HG02885 (cell line): Measurements from ENCODE around the gene HEXIM1.

Experiments used
- ATAC-seq: cut with Tn5 transposase; IDR thresholded peaks from one replicate; pipeline ENCODE4 v1.9.1; 2021; ENCODE audit warnings: mild to moderate bottlenecking; ENCODE audit not compliant: unreplicated experiment, poor library complexity

The HEXIM1 gene, protein sequence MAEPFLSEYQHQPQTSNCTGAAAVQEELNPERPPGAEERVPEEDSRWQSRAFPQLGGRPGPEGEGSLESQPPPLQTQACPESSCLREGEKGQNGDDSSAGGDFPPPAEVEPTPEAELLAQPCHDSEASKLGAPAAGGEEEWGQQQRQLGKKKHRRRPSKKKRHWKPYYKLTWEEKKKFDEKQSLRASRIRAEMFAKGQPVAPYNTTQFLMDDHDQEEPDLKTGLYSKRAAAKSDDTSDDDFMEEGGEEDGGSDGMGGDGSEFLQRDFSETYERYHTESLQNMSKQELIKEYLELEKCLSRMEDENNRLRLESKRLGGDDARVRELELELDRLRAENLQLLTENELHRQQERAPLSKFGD

DNA sequence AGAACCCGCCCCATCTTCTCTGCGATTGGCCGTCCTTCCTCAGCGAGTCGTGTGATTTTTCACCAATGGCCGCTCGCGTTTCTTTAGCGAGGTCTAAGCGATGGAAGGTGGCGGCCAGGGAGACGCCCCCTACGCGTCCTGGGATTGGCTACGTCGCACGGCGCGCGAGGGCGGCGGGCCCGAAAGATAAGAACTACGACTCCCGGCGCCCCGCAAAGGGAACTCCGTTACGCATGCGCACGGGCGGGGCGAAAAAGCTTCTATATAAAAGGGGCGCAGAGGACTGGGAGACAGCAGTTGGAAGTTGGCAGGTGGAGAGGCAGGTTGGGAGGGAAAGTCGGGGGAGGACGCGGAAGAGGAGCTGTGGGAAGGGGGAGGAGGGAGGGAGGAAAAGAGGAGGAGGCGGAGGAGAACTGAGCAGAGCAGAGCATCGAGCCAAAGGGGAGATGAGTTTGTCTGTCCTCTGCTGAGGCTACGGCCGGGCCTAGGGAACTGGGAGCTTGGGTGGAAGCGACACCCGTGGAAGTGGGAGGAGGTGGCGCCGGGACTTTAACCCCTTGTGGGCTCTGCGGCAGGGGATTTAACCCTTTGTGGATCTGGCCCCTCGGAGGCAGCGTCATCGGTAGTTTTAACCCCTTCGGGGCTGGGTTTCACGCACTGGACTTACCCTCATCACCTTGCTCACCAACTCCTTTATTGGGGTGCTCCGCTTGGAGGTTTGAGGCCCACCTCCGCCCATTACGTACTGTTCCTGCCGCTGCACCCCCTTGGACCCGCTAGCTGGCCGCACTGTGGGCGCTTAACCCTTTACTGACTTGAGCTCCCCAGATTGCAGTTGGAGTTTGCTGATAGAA lies at the start of gene HEXIM1:
HEXIM1 (plus strand) TSS at position 293 of the 854 bp plus-strand sequence. CDS start 716 bp downstream, outside the sequence.
- ATAC-seq, result peak; percentile 70

DNA sequence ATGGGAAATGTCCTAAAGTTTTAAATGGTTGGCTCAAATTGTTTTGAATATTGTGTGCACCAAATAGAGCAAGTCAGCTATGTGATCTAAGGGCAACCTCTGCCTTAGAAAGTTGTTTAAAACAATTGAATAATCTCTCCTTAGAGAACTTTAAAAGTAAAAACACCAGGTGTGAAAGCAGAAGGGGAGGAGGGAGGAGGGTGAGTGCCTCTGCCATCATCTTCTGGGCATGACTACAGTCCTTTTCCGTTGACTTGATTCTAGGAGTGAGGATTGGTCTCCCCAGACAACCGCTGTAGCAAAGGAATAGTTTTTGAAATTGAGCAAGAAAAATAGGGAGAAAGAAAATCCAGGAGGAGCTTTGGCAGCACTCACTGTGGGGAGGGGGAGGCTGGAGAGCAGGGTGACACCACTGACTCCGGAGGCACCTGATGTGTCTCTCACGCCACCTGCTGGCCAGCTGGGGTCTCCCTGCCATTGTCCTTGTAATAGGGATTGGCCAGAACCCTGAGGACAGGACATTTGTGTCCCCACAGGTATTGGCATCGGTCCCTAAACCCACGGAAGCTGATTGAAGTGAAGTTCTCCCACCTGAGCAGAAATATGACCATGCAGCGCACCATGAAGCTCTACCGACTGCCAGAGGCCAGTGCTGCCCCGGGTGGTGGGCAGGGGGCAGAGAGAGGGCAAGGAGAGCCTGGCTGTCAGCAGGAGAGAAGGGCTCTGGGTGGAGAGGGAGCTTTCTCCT lies 49.2 kb upstream of the HEXIM1 start:
- no peak for ATAC-seq

DNA sequence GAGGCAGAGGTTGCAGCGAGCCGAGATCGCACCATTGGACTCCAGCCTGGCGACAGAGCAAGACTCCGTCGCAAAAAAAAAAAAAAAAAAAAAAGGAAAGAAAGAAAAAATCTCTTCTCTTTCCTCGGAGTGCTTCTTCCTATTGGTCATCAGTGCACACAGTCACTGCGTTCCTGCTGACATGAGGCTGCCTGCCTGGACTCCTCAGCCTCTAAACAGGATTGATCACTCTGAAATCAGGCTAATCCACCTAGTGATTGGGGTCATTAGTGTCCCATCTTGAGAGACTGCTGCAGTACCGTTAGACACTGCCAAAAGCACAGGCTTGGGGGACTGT lies 46.8 kb upstream of the HEXIM1 start:
- no peak for ATAC-seq

DNA sequence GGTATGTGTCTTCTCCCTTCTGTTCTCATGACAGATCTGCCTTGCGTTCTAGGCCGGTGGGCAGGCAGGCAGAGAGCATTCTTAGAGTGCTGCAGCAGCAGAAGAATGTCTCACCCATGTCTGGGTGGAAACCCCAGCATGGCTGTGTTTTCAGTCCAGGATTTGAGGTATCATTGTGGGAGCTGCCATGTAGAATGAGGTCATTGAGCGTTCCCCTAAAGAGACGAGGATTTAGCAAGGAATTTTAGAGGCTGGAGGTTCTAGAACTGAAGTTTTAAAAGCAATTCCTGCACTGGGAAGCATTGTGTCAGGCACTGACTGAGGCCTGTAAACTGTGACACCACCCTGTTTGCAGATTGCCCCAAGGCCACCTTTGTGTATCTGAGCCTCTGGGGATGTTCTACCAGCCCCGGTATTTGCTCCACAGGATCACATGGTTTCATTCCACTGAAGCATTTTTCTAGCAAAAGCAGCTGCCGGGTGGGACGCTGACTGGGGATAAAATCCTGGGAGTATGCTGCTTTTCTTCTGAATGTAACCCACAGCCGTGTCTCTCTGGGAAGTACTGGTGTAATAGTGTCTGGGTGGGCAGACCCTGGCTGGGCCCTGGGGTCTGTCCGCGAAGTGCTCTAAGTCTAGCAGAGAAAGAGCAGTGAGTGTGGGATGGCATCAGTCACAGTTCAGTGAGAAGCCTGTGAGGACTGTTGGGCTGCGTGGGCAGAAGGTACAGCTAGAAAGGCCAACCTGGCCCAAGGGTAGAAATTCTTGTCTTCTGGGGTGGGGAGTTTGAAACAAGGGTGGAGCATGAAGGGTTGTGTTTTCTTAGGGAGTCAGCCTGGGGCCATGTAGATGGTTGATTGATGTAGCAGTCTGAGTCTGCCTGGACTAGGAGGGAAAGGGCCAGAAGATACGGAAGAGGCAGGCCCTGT lies 46.1 kb upstream of the HEXIM1 start:
- ATAC-seq, result no peak

DNA sequence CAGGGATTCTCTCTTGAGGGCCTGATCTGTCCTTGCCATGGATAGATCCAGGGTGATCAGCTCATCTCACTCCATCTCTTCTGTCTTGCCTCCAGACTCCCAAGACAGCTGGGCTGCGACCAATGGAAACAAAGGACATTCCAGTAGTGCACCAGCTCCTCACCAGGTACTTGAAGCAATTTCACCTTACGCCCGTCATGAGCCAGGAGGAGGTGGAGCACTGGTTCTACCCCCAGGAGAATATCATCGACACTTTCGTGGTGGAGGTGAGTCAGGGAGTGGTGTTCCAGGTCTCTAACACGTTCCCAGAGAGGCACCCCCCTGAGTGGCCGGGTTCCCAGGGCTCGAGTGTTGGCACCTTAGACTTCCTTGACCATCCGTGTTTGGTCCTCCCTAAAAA lies 45.4 kb upstream of the HEXIM1 start:
- ATAC-seq, result no peak

DNA sequence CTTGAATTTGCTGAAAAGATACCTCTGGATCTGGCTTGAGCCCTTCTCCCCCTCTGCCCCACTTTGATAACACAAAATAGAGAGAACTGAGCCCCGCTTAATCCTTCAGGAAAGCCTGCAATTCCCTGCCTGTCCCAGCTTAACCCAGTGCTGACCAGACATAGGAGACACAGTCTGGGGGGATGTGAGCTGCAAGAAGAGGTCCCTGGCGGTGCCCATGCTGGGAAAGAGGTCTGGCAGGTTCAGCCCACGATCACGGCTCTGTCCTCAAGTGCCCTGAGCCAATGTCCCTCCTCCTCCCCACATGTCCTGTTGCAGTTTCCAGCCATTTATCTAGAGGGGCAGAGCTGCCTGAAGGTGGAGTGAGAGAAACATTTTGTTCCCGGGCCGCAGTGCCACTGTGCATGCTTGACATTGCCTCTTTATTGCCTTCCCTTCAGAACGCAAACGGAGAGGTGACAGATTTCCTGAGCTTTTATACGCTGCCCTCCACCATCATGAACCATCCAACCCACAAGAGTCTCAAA lies 44.9 kb upstream of the HEXIM1 start:
- no peak for ATAC-seq

DNA sequence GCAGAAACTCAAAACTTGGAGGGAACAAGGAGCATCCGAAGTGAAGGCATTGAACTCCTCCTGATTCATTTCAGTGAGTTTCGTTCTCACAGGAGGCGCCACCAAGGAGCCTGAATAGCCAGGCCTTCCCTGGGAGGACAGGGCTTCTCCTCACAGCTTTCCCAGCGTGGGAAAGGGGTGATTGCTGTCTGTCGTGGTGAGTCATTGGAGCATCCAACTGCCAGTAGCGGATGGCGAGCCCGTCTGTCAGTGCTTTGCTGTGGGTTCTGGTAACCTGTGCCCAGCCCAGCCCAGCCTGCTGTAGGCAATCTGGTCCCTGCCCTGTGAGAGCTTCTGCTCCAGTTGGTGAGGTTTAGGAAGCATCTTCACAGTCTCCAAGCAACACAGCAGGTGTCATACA lies 44.2 kb upstream of the HEXIM1 start:
- ATAC-seq, result no peak

DNA sequence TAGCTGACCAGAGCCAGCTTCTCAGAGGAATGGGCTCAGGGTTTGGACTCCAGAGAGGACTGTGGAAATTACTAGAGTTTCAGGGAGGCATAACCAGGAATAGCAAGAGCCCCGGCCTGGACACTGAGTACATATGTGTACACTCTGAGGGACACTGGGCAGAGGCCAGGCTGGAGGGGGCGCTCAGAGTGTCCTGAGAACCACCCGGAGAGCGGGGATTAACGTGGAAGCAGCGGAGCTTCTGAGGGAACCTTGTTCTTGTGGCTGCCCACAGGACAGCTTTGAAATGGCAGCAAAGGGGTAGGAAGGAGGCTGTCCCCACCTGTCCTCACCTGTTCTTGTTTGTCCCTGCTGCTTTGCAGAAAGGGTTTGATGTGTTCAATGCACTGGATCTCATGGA lies 43.8 kb upstream of the HEXIM1 start:
- ATAC-seq, result no peak

DNA sequence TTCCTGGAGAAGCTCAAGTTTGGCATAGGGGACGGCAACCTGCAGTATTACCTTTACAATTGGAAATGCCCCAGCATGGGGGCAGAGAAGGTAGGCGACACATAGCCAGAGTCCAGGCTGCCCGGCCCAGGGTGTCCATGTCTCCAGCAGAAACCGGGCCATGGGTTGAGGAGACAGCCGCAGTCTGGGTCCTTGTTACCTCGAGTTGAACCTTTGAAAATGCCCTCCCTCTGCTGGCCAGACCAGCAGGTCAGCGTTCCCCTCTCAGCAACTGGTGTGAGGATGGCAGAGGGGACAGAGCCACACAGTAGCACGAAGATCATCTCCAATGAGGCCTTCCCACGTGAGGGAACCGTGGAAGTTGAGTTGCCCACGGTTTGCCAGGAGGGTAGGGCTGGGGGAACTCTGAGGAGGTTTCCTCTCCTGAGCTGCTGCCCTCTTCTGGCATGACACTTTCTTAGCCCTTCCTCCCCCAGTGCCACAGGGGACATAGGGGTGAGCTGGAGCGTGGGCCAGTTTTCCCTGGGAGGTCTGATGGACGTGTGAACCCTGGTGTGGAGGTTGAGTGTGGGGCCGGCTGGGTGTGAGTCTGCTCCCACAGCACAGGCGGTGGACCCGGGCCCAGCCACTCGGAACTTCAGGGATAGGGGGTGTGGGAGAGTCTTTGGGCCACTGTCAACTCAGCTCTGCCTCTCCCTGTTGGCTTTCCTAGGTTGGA lies 43.2 kb upstream of the HEXIM1 start:
- ATAC-seq, result no peak

DNA sequence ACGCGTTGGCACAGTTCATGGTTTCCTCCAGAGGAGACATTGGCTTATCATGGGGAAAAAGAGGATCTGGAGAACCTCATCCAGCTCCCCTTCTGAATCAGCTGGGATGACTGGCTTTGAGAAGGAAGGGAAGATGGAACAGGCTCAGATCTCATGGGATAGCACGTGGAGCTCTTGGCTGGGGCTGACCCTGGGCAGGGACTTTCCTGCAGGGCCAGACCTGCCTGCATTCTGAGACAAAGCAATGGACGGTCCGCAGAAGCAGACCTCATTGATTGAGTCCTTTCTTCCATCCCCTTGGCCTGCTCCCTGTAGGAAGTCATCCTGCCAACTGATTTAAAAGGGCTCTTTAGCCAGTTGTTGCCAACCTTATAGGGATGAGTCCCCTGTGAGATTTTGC lies 42.2 kb upstream of the HEXIM1 start:
- no peak for ATAC-seq

DNA sequence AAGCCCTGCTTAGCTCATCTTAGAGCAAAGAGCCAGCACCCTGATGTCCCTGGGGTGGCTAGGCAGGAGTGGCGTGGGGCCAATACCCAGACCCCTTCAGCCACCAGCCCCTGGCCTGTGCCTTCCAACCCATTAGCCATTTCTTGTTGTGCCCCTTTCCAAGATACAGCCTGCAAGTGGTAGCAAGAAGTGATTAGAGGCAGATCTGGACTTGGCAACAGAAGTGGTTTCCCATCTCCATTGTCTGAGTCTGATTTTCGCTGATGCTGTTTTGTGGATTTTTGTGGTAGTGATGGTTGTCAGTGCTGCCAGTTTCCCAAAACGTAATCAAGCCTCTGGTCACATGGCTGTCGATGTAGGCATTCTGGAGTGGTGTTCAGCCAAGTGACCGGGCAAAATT lies 41.7 kb upstream of the HEXIM1 start:
- ATAC-seq, result no peak

DNA sequence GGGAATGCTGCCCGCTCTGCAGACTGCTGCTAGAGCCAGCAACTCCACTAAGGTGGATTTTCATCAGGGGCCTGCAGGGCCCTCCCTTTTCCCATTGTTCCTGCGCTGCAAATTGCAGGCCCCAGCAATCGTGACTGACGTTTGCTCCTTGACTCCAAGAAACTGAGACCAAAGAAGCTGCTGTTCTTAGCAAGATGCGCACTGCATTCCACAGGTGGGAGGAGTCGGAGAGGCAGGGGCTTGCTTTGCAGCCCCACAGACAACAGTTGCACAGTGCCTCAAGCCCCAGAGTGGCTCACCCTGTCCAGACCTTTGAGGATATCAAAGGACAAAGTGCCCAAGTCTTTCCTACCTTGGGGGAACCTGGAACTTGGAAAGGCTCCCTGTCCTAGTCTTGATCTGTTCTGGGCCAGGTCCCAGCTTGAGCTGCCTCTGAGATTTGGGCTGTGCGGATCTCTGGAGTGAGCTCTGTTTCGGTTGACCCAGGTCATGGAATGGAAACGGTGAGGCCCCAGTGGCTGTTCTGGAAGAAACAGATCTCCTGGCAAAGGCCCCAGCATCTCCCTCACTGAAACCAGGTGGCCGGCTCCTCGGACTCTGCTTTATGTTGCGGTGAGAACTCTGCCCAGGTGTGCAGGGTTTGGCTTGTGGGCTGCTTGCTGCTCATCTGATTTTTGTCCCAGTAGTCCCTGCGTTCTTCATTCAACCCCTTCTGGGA lies 40.8 kb upstream of the HEXIM1 start:
- no peak for ATAC-seq

DNA sequence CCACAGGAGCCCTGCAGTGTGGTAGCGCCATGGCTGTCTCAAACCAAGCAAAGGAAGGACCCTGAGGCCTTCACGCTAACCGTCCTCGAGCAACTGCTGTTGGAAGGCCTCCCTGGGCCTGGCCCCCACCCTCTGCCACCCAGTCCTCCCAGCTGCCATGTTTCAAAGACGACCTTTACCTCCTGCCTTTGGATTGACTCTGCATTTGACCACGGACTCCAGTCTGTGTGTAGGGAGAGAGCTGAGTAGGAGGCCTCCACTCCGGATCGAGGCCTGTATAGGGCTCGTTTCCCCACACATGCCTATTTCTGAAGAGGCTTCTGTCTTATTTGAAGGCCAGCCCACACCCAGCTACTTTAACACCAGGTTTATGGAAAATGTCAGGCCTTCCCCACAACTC lies 40.2 kb upstream of the HEXIM1 start:
- no peak for ATAC-seq

DNA sequence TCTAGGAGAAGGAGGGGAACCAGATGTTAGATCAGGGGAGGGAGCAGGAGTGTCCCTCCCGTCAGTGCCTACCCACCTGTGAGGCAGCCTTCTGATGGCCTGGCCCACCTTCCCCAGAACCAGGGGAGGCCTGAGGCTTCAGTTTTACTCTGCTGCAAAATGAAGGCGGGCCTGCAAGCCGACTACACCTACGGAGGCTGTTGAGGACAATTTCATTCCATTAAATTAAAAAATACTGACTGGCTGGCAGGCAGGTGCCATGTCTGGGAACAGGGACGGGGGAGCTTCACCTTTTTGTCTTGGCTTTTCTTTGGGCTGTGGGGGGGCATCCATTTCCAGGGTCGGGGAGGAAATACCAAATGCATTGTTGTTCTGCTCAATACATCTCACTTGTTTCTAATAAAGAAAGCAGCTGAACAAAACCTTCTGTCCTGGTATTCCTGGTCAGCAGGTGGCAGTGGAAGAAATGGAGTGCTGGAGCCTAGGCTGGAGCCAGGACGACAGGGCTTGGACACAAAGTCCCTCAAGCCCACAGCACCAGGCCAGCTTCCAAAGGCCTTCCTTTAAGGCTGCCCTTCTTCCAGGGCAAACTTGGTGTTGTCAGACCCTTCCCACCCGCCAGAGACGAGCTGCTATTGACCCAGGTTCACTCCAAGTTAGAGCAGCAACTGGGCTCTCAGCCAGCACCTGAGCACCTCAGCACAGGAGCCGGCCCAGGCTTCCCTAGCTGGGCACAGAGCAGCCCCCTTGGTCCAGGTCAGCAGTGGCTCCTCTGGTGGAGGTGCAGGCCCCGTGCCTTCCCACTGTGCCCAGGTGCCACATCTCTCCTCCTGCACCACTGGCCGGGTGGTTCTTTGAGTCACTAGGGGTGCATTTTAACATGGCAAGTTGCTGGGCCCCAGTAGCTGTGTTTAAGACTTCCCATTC lies 39.4 kb upstream of the HEXIM1 start:
- ATAC-seq, result no peak

DNA sequence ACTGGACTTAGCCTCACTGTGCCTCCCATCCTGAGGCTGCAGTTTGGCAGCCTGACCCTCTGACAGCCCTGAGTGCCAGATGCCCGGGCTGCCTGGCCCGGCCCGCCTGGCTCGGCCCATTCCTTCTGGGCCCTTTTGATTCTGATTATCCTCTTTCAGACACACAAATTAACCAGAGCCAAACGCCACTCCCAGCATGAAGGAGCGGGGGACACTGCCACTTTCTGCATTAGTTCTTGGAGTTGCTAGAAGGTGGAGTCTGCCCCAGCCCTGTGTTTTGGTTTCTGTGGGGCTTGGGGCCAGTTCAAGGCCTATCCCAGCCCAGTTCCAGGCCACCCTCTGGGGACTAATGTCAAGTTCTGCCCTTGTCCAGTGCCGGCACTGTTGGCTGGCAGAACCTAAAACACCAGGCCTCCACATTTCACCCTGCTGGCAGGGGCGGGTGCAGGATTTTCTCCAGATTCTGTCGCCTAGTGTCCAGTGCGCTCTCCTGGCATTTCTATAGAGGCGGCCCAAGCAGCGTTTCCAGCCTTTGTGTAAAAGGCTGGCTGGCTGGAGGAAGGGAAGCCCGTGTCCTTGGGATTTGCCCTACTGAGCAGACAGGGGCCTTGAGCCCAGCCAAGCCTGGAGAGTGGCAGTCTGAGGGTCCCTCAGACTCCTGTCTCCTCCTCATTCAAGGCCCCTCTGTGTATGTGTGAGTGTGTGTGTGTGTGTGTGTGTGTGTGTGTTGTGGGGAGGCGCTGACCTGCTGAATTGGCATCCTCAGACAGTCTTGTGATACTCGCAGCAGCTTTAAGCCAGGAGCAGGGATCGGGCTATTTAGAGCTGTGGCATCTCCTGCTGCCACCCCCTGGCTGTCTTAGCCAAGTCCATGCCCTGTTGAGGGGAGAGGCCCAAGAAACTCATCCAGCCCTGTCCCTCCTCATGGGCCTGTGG lies 37.3 kb upstream of the HEXIM1 start:
- no peak for ATAC-seq

DNA sequence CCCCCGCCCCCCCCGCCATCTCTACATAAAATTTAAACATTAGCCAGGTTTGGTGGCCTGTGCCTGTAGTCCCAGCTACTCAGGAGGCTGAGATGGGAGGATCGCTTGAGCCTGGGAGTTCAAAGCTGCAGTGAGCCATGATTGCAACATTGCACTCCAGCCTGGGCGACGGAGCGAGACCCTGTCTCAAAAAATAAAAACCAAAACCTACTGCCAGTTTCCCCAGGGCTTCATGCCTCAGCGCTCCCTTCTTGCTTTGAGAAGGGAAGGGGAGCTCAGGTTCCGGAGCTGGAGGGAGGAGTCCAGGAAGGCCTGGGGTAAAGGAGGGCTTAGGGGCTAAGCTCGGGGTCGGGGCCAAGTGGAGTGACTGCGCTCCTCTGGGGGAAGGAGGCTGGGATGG lies 36.4 kb upstream of the HEXIM1 start:
- ATAC-seq, result no peak
